ENCODE results near the gene CEMIP. TPM values are rescaled to one million over a fixed set of nuclear protein-coding genes. Genes with fewer than 3 reads are reported as not detected.
A peak's percentile ranks its signal among the peaks of the same experiment; 100 is the strongest.

The CEMIP gene
- total and polyA plus RNA-seq, 2 of the 13 experiments (the other 11 are each of a cell fraction or from before 2014, with no cell fraction given): 4.3 to 28.5 TPM

DNA sequence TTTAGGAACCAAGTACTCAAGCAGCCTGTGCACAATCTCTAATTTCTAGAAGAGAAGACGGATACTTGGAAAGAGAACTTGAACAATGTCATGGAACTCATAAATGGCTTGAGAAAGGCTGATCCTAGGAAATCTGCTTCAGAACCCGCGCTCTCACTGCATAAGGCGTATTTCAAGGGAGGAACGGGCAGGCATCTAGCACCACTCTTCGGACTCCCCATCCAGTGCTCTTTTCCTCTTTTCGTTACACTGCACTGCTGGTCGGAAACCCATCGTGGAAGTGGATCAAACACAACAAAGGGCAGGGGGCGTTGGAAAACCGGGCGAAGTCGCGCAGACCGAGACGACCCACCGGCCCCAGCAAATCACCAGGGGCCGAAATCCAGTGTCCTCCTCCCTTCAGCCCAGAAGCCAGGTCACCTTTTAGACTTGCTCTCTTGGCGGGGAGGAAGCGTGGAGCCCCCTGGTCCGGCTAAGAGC, 221.0 kb downstream of the CEMIP start (continued):
- TF ChIP-seq, protein P1, sequence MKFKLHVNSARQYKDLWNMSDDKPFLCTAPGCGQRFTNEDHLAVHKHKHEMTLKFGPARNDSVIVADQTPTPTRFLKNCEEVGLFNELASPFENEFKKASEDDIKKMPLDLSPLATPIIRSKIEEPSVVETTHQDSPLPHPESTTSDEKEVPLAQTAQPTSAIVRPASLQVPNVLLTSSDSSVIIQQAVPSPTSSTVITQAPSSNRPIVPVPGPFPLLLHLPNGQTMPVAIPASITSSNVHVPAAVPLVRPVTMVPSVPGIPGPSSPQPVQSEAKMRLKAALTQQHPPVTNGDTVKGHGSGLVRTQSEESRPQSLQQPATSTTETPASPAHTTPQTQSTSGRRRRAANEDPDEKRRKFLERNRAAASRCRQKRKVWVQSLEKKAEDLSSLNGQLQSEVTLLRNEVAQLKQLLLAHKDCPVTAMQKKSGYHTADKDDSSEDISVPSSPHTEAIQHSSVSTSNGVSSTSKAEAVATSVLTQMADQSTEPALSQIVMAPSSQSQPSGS (CRISPR knock-in tag; IDR thresholded peaks at IDR 0.05): no peak
- TF ChIP-seq, protein P2, sequence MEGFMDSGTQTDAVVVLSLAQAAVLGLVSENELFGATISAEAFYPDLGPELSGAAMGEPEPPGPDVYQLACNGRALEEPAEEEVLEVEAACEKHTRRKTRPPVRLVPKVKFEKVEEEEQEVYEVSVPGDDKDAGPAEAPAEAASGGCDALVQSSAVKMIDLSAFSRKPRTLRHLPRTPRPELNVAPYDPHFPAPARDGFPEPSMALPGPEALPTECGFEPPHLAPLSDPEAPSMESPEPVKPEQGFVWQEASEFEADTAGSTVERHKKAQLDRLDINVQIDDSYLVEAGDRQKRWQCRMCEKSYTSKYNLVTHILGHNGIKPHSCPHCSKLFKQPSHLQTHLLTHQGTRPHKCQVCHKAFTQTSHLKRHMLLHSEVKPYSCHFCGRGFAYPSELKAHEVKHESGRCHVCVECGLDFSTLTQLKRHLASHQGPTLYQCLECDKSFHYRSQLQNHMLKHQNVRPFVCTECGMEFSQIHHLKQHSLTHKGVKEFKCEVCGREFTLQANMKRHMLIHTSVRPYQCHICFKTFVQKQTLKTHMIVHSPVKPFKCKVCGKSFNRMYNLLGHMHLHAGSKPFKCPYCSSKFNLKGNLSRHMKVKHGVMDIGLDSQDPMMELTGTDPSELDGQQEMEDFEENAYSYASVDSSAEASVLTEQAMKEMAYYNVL (CRISPR knock-in tag; IDR thresholded peaks at IDR 0.05; ENCODE audit: borderline replicate concordance): 0 out of 2 replicates have a peak, but pooled peaks have one; percentile 22
- TF ChIP-seq ZC3H13 (CRISPR knock-in tag; IDR thresholded peaks at IDR 0.05) (peak; percentile 21; the same call in 1 of the 2 replicates), ZZZ3 (CRISPR knock-in tag; IDR thresholded peaks at IDR 0.05; ENCODE audit: borderline replicate concordance) (0 out of 2 replicates have a peak, but pooled peaks have one; percentile 62), FOXK2 (IDR thresholded peaks at IDR 0.05) (no peak), MED1 (CRISPR knock-in tag; IDR thresholded peaks at IDR 0.05) (0 out of 2 replicates have a peak, but pooled peaks have one; percentile 14), ZNF232 (CRISPR knock-in tag; IDR thresholded peaks at IDR 0.05; ENCODE audit: borderline replicate concordance) (peak; percentile 51; the same call in 1 of the 2 replicates), SRF (IDR thresholded peaks at IDR 0.05; ENCODE audit: low read depth, low read length) (no peak), ZNF3 (CRISPR knock-in tag; IDR thresholded peaks at IDR 0.05) (no peak), FOXC1 (CRISPR knock-in tag; IDR thresholded peaks at IDR 0.05; ENCODE audit: borderline replicate concordance) (0 out of 2 replicates have a peak, but pooled peaks have one; percentile 14), JDP2 (CRISPR knock-in tag; IDR thresholded peaks at IDR 0.05; ENCODE audit: borderline replicate concordance) (no peak), ZNF776 (CRISPR knock-in tag; IDR thresholded peaks at IDR 0.05) (no peak), ZBTB38 (CRISPR knock-in tag; IDR thresholded peaks at IDR 0.05) (no peak), SMAD3 (CRISPR knock-in tag; IDR thresholded peaks at IDR 0.05) (no peak), ZMYM3 (CRISPR knock-in tag; IDR thresholded peaks at IDR 0.05) (peak; percentile 52; the same call in 1 of the 2 replicates), CENPT (CRISPR knock-in tag; IDR thresholded peaks at IDR 0.05; ENCODE audit: low read depth) (no peak), ZNF264 (CRISPR knock-in tag; IDR thresholded peaks at IDR 0.05) (0 out of 2 replicates have a peak, but pooled peaks have one; percentile 17)
- TF ChIP-seq, protein P3, sequence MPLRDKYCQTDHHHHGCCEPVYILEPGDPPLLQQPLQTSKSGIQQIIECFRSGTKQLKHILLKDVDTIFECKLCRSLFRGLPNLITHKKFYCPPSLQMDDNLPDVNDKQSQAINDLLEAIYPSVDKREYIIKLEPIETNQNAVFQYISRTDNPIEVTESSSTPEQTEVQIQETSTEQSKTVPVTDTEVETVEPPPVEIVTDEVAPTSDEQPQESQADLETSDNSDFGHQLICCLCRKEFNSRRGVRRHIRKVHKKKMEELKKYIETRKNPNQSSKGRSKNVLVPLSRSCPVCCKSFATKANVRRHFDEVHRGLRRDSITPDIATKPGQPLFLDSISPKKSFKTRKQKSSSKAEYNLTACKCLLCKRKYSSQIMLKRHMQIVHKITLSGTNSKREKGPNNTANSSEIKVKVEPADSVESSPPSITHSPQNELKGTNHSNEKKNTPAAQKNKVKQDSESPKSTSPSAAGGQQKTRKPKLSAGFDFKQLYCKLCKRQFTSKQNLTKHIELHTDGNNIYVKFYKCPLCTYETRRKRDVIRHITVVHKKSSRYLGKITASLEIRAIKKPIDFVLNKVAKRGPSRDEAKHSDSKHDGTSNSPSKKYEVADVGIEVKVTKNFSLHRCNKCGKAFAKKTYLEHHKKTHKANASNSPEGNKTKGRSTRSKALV (CRISPR knock-in tag; IDR thresholded peaks at IDR 0.05): peak; percentile 63; the same call in 1 of the 2 replicates
- TF ChIP-seq, protein P4, sequence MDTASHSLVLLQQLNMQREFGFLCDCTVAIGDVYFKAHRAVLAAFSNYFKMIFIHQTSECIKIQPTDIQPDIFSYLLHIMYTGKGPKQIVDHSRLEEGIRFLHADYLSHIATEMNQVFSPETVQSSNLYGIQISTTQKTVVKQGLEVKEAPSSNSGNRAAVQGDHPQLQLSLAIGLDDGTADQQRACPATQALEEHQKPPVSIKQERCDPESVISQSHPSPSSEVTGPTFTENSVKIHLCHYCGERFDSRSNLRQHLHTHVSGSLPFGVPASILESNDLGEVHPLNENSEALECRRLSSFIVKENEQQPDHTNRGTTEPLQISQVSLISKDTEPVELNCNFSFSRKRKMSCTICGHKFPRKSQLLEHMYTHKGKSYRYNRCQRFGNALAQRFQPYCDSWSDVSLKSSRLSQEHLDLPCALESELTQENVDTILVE (CRISPR knock-in tag; IDR thresholded peaks at IDR 0.05): no peak
- TF ChIP-seq, protein P5, sequence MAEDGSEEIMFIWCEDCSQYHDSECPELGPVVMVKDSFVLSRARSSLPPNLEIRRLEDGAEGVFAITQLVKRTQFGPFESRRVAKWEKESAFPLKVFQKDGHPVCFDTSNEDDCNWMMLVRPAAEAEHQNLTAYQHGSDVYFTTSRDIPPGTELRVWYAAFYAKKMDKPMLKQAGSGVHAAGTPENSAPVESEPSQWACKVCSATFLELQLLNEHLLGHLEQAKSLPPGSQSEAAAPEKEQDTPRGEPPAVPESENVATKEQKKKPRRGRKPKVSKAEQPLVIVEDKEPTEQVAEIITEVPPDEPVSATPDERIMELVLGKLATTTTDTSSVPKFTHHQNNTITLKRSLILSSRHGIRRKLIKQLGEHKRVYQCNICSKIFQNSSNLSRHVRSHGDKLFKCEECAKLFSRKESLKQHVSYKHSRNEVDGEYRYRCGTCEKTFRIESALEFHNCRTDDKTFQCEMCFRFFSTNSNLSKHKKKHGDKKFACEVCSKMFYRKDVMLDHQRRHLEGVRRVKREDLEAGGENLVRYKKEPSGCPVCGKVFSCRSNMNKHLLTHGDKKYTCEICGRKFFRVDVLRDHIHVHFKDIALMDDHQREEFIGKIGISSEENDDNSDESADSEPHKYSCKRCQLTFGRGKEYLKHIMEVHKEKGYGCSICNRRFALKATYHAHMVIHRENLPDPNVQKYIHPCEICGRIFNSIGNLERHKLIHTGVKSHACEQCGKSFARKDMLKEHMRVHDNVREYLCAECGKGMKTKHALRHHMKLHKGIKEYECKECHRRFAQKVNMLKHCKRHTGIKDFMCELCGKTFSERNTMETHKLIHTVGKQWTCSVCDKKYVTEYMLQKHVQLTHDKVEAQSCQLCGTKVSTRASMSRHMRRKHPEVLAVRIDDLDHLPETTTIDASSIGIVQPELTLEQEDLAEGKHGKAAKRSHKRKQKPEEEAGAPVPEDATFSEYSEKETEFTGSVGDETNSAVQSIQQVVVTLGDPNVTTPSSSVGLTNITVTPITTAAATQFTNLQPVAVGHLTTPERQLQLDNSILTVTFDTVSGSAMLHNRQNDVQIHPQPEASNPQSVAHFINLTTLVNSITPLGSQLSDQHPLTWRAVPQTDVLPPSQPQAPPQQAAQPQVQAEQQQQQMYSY (CRISPR knock-in tag; IDR thresholded peaks at IDR 0.05): 0 out of 2 replicates have a peak, but pooled peaks have one; percentile 17
